GM23338 (cell line): ENCODE measurements around the gene RUBCN. TPM values are rescaled to one million over a fixed set of nuclear protein-coding genes. Genes with fewer than 3 reads are reported as not detected.

Experiments used
- ATAC-seq: fragments of 200-7000 bp; cut with Tn5 transposase; 3 replicates; pipeline ENCODE4 v1.9.1; 2020
- DNase-seq: peaks from one replicate; pipeline ENCODE4 v3.0.0-alpha.2; 2015; ENCODE audit warnings: low spot score
- H2AFZ ChIP-seq: fragments of 200-600 bp; sonication (generic); 2 replicates; pipeline ENCODE4 v1.8.0; 2016; ENCODE audit warnings: antibody characterized with exemption, mild to moderate bottlenecking, moderate library complexity
- H3F3A ChIP-seq: fragments of 200-600 bp; sonication (generic); replicated peaks from 2 replicates; pipeline ENCODE4 v1.8.0; 2017; ENCODE audit warnings: antibody characterized with exemption, mixed run types, low read depth
- H3K27ac ChIP-seq: fragments of 200-600 bp; sonication (generic); 2 replicates; pipeline ENCODE4 v1.6.1; 2016; ENCODE audit warnings: low read depth
- H3K27me3 ChIP-seq: fragments of 200-600 bp; sonication (generic); 2 replicates; pipeline ENCODE4 v1.8.0; 2016; ENCODE audit warnings: mild to moderate bottlenecking, mixed run types, moderate library complexity; ENCODE audit not compliant: insufficient read depth
- H3K36me3 ChIP-seq: fragments of 200-600 bp; sonication (generic); 2 replicates; pipeline ENCODE4 v1.8.0; 2016; ENCODE audit warnings: mild to moderate bottlenecking; ENCODE audit not compliant: insufficient read depth
- H3K4me1 ChIP-seq: fragments of 200-600 bp; sonication (generic); 2 replicates; pipeline ENCODE4 v1.8.0; 2016; ENCODE audit warnings: mild to moderate bottlenecking, moderate library complexity; ENCODE audit not compliant: insufficient read depth
- H3K4me2 ChIP-seq: fragments of 200-600 bp; sonication (generic); 2 replicates; pipeline ENCODE4 v1.7.1; 2017; ENCODE audit warnings: mixed run types
- H3K4me3 ChIP-seq: fragments of 200-600 bp; sonication (generic); 2 replicates; pipeline ENCODE4 v1.6.1; 2016; ENCODE audit warnings: mixed run types
- H3K79me2 ChIP-seq: fragments of 200-600 bp; sonication (generic); replicated peaks from 2 replicates; pipeline ENCODE4 v1.8.0; 2017; ENCODE audit warnings: mild to moderate bottlenecking; ENCODE audit not compliant: insufficient read depth
- H3K9me2 ChIP-seq: fragments of 200-600 bp; sonication (generic); 2 replicates; pipeline ENCODE4 v1.8.0; 2017; ENCODE audit not compliant: insufficient read depth
- H4K20me1 ChIP-seq: fragments of 200-600 bp; sonication (generic); replicated peaks from 2 replicates; pipeline ENCODE4 v1.8.0; 2017; ENCODE audit warnings: mild to moderate bottlenecking; ENCODE audit not compliant: insufficient read depth
- H3K27ac Mint-ChIP-seq: 2 replicates; pipeline ENCODE4 v1.8.0; 2020; ENCODE audit warnings: inconsistent platforms, mild to moderate bottlenecking, moderate library complexity, mixed read lengths
- H3K27me3 Mint-ChIP-seq: 3 replicates; pipeline ENCODE4 v1.8.0; 2022; ENCODE audit warnings: low read depth, mild to moderate bottlenecking, moderate library complexity, mixed read lengths, inconsistent platforms; ENCODE audit not compliant: insufficient read depth, poor library complexity
- H3K36me3 Mint-ChIP-seq: 3 replicates; pipeline ENCODE4 v1.8.0; 2021; ENCODE audit warnings: low read depth, mild to moderate bottlenecking, inconsistent platforms, moderate library complexity, mixed read lengths
- H3K4me1 Mint-ChIP-seq: 3 replicates; pipeline ENCODE4 v1.8.0; 2020; ENCODE audit warnings: mild to moderate bottlenecking, inconsistent platforms, mixed read lengths
- H3K4me3 Mint-ChIP-seq: 3 replicates; pipeline ENCODE4 v1.8.0; 2021; ENCODE audit warnings: moderate library complexity, mild to moderate bottlenecking, inconsistent platforms, mixed read lengths
- H3K9me3 Mint-ChIP-seq: 3 replicates; pipeline ENCODE4 v1.8.0; 2020; ENCODE audit warnings: moderate library complexity, mild to moderate bottlenecking, inconsistent platforms, mixed read lengths
- CREB1 ChIP-seq: fragments of 250-450 bp; sonication (Bioruptor Pico); IDR thresholded peaks from 2 replicates; pipeline ENCODE4 v1.5.0; 2020; ENCODE audit warnings: low read depth, mild to moderate bottlenecking, moderate library complexity
- ETS1 ChIP-seq: IDR thresholded peaks from 2 replicates; pipeline ENCODE4 v1.6.1; 2016; ENCODE audit warnings: antibody characterized with exemption
- EZH2 ChIP-seq: fragments of 200-600 bp; sonication (generic); IDR thresholded peaks from one replicate; pipeline ENCODE4 v1.8.0; 2017; ENCODE audit warnings: antibody characterized with exemption, mild to moderate bottlenecking, low read depth; ENCODE audit not compliant: unreplicated experiment
- EZH2phosphoT487 ChIP-seq: fragments of 200-600 bp; sonication (generic); IDR thresholded peaks from one replicate; pipeline ENCODE4 v1.8.1; 2018; ENCODE audit warnings: antibody characterized with exemption; ENCODE audit not compliant: unreplicated experiment
- JUNB ChIP-seq: IDR thresholded peaks from one replicate; pipeline ENCODE4 v1.6.1; 2016; ENCODE audit warnings: antibody characterized with exemption; ENCODE audit not compliant: unreplicated experiment
- NANOG ChIP-seq: IDR thresholded peaks from 2 replicates; pipeline ENCODE4 v1.6.1; 2016; ENCODE audit warnings: antibody characterized with exemption, borderline replicate concordance
- POLR2AphosphoS5 ChIP-seq: IDR thresholded peaks from 2 replicates; pipeline ENCODE4 v1.6.1; 2016; ENCODE audit warnings: antibody characterized with exemption, low read depth
- REST ChIP-seq: IDR thresholded peaks from one replicate; pipeline ENCODE4 v1.6.1; 2018; ENCODE audit warnings: antibody characterized with exemption; ENCODE audit not compliant: unreplicated experiment
- STAT1 ChIP-seq: IDR thresholded peaks from one replicate; pipeline ENCODE4 v1.6.1; 2016; ENCODE audit warnings: antibody characterized with exemption; ENCODE audit not compliant: unreplicated experiment
- ZNF114 ChIP-seq: fragments of 250-450 bp; sonication (Bioruptor Pico); IDR thresholded peaks from 2 replicates; pipeline ENCODE4 v1.5.0; 2020; ENCODE audit warnings: mild to moderate bottlenecking, moderate library complexity
- ZNF331 ChIP-seq: fragments of 250-450 bp; sonication (Bioruptor Pico); IDR thresholded peaks from 2 replicates; pipeline ENCODE4 v1.5.0; 2020; ENCODE audit warnings: low read depth, mild to moderate bottlenecking, moderate library complexity
- ZNF462 ChIP-seq: fragments of 250-450 bp; sonication (Bioruptor Pico); IDR thresholded peaks from 2 replicates; pipeline ENCODE4 v1.5.0; 2020; ENCODE audit warnings: mild to moderate bottlenecking, moderate library complexity
- polyA plus RNA-seq: library from polyadenylated mRNA; unstranded; fragments of >200 nt; fragmentation: Nextera tagmentation; extraction: Ambion mirVana; gene quantifications from 2 replicates; pipeline ENCODE4 v1.2.1, GENCODE V29; 2016
- total RNA-seq: library from RNA; depleted of rRNA; stranded (reverse); fragments of >200 nt; shearing (Covaris generic); gene quantifications from 2 replicates; pipeline ENCODE4 v1.2.3, GENCODE V29; 2014
- TF ChIP-seq, protein P1 (sequence below), 2 experiments: fragments of 200-600 bp in 1 of 2; sonication (generic) in 1 of 2; conservative IDR thresholded peaks; 2 replicates each; pipeline versions ENCODE4 v1.5.1 to v1.6.1; 2016 to 2017; ENCODE audit warnings: antibody characterized with exemption in 2 of 2, low read depth in 2 of 2, mild to moderate bottlenecking in 2 of 2, moderate library complexity in 1 of 2

Gene RUBCN
- total and polyA plus RNA-seq, 2 experiments from 2014 or later = 13.1 to 33.2 TPM

DNA sequence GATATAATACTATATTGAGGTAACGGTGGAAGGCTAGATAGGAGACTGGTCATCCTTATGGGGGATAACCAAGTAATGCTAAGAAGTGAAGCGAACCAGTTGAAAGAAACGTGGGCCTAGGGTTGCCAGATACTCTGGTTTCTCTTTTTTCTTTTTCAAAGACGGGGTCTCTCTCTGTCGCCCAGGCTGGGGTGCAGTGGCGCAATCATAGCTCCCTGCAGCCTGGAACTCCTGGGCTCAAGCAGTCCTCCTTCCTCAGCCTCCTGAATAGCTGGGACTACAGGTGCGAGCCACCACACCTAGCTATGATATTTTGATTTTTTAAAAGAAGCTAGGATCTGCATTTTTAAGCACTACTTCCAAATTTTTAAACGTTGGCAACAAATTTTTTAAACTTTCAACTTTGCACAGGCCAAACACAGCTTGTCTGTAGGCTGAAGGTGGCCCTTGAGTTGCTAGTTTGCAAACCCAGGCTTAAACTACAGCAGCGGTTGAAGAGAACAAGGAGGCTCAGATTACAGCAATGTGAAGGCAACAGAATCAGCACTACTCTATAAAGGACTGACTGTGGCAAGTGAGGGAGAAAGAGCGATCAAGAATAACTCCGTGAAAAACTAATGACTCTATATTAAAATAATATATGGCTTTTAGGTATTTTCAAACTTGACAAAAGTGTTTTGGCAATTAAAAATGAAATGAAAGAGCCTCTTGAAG, 1.2 kb upstream of the RUBCN start:
- DNase-seq (no peak), ATAC-seq (no peak)
- Histone ChIP-seq H3K27me3 (no peaks in the 10 kb centered on the region), H3K36me3 (no peaks in the 10 kb centered on the region), H3K4me1 (peaks cover 8% of the 10 kb centered on the region; the same call in 1 of the 2 replicates), H4K20me1 (peaks cover 7% of the 10 kb centered on the region), H2AFZ (no peak overlapping the region; the same call in 1 of the 2 replicates), H3K4me3 (peak overlapping the region; percentile 75), H3F3A (peaks cover 7% of the 10 kb centered on the region; the same call in 1 of the 2 replicates), H3K79me2 (peaks cover 29% of the 10 kb centered on the region), H3K4me2 (peak overlapping the region; percentile 89), H3K9me2 (no peaks in the 10 kb centered on the region), H3K27ac (0 out of 2 replicates have a peak overlapping the region, but pooled peaks have one; percentile 67)
- Mint-ChIP-seq H3K27me3 (peaks cover 9% of the 10 kb centered on the region), H3K4me3 (peak overlapping the region; percentile 90), H3K9me3 (no peaks in the 10 kb centered on the region), H3K4me1 (peaks cover 16% of the 10 kb centered on the region), H3K36me3 (no peaks in the 10 kb centered on the region), H3K27ac (no peak overlapping the region)
- TF ChIP-seq ZNF114 (CRISPR knock-in tag) (no peak), NANOG (no peak), EZH2 (no peak), ETS1 (no peak), JUNB (no peak), REST (no peak), ZNF462 (no peak), ZNF331 (CRISPR knock-in tag) (no peak), CREB1 (CRISPR knock-in tag) (no peak), EZH2phosphoT487 (no peak), POLR2AphosphoS5 (no peak), STAT1 (no peak)
- TF ChIP-seq, protein P1, sequence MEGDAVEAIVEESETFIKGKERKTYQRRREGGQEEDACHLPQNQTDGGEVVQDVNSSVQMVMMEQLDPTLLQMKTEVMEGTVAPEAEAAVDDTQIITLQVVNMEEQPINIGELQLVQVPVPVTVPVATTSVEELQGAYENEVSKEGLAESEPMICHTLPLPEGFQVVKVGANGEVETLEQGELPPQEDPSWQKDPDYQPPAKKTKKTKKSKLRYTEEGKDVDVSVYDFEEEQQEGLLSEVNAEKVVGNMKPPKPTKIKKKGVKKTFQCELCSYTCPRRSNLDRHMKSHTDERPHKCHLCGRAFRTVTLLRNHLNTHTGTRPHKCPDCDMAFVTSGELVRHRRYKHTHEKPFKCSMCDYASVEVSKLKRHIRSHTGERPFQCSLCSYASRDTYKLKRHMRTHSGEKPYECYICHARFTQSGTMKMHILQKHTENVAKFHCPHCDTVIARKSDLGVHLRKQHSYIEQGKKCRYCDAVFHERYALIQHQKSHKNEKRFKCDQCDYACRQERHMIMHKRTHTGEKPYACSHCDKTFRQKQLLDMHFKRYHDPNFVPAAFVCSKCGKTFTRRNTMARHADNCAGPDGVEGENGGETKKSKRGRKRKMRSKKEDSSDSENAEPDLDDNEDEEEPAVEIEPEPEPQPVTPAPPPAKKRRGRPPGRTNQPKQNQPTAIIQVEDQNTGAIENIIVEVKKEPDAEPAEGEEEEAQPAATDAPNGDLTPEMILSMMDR (conservative IDR thresholded peaks at IDR 0.05; ENCODE audit: low read depth in 2 of 2) = no peak
